Skin of body (tissue), 2 donors: ENCODE data around the gene LTA. TPM values are rescaled to one million over a fixed set of nuclear protein-coding genes. Genes with fewer than 3 reads are reported as not detected.

Experiments used
- DNase-seq: peaks from one replicate; lab custom pipeline; 2025; lab: John Stamatoyannopoulos, UW
- total RNA-seq: library from RNA; depleted of rRNA; stranded (reverse); fragments of >200 nt; gene quantifications from one replicate; pipeline ENCODE4 v1.2.3, GENCODE V29; 2014

LTA gene
- total RNA-seq, 1 donor from 2014 or later: not detected

GRCh38 chr6:31569861-31570536 is 2.1 kb upstream of the LTA start:
- no peak for DNase-seq

GRCh38 chr6:31573239-31574105 is 1.4 kb downstream of the LTA start:
- no peak for DNase-seq

- no peak for DNase-seq
Measured at GRCh38 chr6:31574106-31575061, 2.3 kb downstream of the LTA start.

- DNase-seq: peak; percentile 13
Measured at GRCh38 chr6:31575335-31575901, 3.3 kb downstream of the LTA start, which contains the start of gene TNF. TSS of gene TNF (plus strand) at chr6:31575565. CDS start at chr6:31575742, 177 bp downstream.

DNA sequence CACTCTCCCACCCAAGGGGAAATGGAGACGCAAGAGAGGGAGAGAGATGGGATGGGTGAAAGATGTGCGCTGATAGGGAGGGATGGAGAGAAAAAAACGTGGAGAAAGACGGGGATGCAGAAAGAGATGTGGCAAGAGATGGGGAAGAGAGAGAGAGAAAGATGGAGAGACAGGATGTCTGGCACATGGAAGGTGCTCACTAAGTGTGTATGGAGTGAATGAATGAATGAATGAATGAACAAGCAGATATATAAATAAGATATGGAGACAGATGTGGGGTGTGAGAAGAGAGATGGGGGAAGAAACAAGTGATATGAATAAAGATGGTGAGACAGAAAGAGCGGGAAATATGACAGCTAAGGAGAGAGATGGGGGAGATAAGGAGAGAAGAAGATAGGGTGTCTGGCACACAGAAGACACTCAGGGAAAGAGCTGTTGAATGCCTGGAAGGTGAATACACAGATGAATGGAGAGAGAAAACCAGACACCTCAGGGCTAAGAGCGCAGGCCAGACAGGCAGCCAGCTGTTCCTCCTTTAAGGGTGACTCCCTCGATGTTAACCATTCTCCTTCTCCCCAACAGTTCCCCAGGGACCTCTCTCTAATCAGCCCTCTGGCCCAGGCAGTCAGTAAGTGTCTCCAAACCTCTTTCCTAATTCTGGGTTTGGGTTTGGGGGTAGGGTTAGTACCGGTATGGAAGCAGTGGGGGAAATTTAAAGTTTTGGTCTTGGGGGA is 4.0 kb downstream of the LTA start:
- DNase-seq: no peak

DNA sequence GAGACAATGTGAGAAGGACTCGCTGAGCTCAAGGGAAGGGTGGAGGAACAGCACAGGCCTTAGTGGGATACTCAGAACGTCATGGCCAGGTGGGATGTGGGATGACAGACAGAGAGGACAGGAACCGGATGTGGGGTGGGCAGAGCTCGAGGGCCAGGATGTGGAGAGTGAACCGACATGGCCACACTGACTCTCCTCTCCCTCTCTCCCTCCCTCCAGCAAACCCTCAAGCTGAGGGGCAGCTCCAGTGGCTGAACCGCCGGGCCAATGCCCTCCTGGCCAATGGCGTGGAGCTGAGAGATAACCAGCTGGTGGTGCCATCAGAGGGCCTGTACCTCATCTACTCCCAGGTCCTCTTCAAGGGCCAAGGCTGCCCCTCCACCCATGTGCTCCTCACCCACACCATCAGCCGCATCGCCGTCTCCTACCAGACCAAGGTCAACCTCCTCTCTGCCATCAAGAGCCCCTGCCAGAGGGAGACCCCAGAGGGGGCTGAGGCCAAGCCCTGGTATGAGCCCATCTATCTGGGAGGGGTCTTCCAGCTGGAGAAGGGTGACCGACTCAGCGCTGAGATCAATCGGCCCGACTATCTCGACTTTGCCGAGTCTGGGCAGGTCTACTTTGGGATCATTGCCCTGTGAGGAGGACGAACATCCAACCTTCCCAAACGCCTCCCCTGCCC is 4.9 kb downstream of the LTA start:
- no peak for DNase-seq

GRCh38 chr6:31577579-31577966 is 5.5 kb downstream of the LTA start:
- DNase-seq: no peak

DNA sequence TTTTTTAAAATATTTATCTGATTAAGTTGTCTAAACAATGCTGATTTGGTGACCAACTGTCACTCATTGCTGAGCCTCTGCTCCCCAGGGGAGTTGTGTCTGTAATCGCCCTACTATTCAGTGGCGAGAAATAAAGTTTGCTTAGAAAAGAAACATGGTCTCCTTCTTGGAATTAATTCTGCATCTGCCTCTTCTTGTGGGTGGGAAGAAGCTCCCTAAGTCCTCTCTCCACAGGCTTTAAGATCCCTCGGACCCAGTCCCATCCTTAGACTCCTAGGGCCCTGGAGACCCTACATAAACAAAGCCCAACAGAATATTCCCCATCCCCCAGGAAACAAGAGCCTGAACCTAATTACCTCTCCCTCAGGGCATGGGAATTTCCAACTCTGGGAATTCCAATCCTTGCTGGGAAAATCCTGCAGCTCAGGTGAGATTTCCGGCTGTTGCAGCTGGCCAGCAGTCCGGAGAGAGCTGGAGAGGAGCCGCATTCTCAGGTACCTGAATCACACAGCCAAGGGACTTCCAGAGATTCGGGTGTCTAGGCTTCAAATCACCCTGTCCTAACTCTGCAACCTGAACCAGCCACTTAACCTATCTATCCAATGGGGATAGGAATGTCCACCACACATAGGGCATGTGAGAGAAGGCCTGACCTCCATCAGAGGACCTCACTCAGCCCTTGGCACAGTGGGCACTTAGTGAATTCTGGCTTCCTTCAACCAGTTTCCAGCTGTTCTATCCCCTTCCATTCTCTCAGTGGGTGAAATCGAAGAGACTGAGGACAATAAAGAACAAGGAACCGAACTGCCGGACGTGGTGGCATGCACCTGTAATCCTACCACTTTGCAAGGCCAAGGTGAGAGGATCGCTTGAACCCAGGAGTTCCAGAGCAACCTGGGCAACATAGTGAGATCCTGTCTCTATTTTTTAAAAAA is 6.4 kb downstream of the LTA start:
- no peak for DNase-seq

GRCh38 chr6:31579119-31579505 is 7.0 kb downstream of the LTA start:
- DNase-seq: no peak

DNA sequence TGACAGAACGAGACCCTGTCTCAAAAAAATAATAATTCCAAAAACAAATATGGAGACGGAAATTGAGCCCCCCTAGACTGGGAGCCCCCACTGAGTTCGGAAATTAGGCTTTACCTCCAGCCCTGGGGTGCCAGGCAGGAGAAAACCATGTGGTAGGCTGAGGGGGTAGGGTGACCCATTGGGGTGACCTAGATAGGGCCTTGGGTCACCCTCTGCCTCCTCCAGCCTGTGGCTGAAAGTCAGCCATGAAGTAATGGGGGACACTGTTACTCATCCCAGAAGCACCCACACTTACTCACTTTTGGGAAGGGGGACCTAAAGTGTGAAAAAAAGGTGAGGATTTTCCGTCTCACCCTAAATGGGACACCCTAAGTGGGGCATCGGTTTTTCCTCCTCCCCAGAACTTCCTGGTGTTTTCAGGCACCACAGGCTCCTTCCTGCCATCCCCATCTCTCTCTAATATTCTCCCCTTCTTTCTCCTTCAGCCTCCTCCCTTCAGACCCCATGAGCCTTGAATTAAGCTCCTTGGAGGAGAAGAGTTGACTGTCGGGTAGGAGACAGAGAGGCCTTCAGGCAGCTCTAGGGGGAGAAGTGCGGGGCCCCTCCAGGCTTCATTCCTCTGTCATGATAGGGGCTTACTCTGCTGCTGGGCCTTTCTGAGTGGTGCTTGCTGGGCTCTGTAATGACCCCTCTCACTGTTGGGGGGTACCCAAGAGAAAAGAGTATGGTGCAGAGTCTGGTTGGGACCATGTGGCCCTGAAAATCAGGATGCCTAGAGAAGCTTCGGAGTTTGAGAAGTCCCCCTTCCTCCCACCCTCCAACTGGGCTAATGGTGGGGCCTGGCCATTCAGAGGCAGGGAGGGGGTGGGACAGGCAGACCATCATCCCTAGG is 7.7 kb downstream of the LTA start:
- DNase-seq: no peak

DNA sequence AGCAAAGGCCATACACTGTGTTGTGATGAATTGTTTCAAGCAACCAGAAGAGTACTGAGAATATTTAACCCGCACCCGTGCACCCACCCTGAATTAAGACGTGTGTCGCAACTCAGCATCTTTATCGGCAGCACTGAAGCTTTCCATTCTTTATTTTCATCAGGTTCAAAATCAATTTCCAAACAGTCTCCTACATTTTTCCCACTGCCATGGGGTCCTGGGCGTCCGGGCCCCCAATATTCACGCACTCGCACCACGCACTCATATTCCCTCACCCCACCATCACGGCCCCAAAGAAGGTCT is 8.3 kb downstream of the LTA start:
- DNase-seq: no peak

DNA sequence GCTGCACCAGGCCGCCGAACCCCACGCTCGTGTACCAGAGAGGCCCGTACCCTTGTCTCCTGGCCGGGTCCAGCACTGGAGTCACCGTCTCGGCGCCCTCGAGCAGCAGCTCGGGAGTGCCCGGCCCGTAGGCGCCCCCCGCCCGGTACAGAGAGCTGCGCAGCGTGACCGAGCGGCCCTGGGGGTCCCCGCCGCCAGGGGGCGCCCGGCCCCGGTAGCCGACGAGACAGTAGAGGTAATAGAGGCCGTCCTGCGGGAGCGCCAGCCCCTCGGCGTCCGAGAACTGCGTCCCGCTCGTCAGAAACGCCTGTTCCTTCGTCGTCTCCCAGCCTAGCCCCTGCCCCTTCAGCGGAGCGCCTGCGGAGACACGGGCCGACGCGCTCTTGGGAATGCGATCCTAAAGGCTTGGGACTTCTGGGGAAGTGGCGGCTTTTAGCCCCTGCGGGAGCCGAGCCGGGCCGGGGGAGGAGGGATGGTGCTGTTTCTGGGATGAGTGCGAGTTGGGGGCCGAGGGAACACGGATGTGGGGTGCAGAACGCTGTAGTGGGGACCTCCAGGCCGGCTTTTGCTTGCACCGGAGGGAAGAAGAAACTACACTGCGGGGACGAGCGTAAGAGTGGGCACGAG is 8.8 kb downstream of the LTA start:
- DNase-seq: peak; percentile 69

- DNase-seq: no peak
Measured at GRCh38 chr6:31581434-31582229, 9.5 kb downstream of the LTA start.

GRCh38 chr6:31582230-31582643 is 10.1 kb downstream of the LTA start, which contains the start of gene LTB:
TSS of gene LTB (minus strand) at chr6:31582424. CDS start at chr6:31582417, 7 bp downstream.
- no peak for DNase-seq

- no peak for DNase-seq
Measured at GRCh38 chr6:31585491-31585890, 13.4 kb downstream of the LTA start.

DNA sequence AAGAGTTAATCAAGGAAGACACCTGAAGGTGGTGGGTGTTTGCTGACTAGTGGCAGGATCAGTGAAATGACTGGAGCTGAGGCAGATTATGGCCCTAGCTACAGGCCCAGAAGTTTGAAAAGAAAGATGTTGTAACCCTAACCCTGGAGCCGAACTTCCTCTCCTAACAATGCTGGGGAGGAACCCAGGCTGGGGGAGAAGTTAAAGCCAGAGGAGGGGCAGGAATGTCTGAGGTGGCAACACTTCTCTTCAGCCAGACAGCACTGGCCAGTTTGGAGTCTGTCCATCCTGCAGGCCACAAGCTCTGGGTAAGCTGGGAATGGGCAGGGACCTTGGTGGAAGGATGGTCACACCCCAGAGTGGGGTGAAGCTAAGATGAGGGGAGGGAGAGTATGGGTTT is 13.9 kb downstream of the LTA start, which contains the start of gene LST1:
Gene LST1, plus strand, starts transcription at position 270 of the 400 bp plus-strand sequence. CDS start 1,023 bp downstream, outside the sequence.
- DNase-seq: no peak
